ENCODE data around the gene CHN2. TPM values are rescaled to one million over a fixed set of nuclear protein-coding genes. Genes with fewer than 3 reads are reported as not detected.

Gene CHN2
- total RNA-seq, 4 donors from 2014 or later: 7.6 to 15.3 (median 10.0) TPM

DNA sequence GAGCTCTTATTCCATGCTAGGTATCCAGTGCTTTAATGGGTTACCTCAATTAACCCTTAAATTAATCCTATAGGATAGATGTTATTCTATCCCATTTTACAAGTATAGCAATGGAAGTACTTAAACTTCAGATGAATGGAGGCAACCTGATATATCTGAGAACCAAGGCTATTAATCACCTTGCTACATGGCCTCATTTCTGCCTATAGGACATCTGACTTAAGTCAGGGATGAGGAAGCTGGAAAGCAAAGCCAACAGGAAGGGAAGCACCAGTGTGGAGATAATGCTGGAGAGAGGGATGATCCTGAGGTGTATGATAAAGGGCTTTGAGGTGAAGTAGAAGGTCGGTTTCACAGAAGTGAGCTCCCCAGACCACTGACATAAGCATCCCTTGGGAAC lies 132.3 kb downstream of the CHN2 start:
- H3K4me3 ChIP-seq: no peak overlapping the region
- H3K36me3 ChIP-seq: no peaks in the 10 kb centered on the region
- 80% methylated on average over 1 of the region's 1 CpG; no CpG with 5 or more reads in 1 of the 2 donors for WGBS, 2 donors (ENCODE audit: low coverage in 1 of 2)
- no peak for TF ChIP-seq POLR2A (IDR thresholded peaks at IDR 0.05)
- no peak for TF ChIP-seq POLR2AphosphoS5 (IDR thresholded peaks at IDR 0.05)
- TF ChIP-seq EP300 (IDR thresholded peaks at IDR 0.05): no peak
- TF ChIP-seq, protein P1, sequence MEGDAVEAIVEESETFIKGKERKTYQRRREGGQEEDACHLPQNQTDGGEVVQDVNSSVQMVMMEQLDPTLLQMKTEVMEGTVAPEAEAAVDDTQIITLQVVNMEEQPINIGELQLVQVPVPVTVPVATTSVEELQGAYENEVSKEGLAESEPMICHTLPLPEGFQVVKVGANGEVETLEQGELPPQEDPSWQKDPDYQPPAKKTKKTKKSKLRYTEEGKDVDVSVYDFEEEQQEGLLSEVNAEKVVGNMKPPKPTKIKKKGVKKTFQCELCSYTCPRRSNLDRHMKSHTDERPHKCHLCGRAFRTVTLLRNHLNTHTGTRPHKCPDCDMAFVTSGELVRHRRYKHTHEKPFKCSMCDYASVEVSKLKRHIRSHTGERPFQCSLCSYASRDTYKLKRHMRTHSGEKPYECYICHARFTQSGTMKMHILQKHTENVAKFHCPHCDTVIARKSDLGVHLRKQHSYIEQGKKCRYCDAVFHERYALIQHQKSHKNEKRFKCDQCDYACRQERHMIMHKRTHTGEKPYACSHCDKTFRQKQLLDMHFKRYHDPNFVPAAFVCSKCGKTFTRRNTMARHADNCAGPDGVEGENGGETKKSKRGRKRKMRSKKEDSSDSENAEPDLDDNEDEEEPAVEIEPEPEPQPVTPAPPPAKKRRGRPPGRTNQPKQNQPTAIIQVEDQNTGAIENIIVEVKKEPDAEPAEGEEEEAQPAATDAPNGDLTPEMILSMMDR (IDR thresholded peaks at IDR 0.05): no peak
- H3K27ac ChIP-seq: no peak overlapping the region
- H3K9me3 ChIP-seq: no peaks in the 10 kb centered on the region
- H3K4me1 ChIP-seq: peaks cover 0 to 19% (median 0%) of the 10 kb centered on the region in 3 donors
- ATAC-seq: no peak
- no peaks in the 10 kb centered on the region for H3K27me3 ChIP-seq

DNA sequence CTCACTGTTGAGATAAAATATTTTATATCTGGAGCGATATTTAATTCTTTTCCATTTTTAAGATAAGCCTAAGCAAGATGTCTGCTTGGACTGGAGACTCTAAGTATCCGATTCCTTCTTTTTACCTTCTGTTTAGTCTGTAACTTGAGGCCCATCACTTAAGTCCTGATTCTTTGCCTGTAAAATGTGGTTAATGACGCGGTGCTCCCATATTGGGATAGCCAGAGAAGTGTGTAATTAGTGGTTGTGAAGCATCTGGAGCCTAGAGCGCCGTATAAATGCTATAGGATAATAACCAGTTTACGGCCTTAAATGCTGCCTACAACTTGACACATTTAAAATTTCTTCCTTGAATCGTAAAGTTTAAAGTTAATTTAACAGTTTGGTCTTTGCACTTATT lies 132.9 kb downstream of the CHN2 start:
- no peaks in the 10 kb centered on the region for H3K27me3 ChIP-seq
- H3K4me1 ChIP-seq: peaks cover 0 to 24% (median 0%) of the 10 kb centered on the region in 3 donors
- H3K9me3 ChIP-seq: no peaks in the 10 kb centered on the region
- H3K36me3 ChIP-seq: no peaks in the 10 kb centered on the region
- TF ChIP-seq POLR2A (IDR thresholded peaks at IDR 0.05): no peak
- H3K27ac ChIP-seq: no peak overlapping the region
- ATAC-seq: no peak
- H3K4me3 ChIP-seq: no peak overlapping the region
- 97 to 99% methylated on average over 7 to 8 of the region's 8 CpGs for WGBS, 2 donors (ENCODE audit: low coverage in 1 of 2)

DNA sequence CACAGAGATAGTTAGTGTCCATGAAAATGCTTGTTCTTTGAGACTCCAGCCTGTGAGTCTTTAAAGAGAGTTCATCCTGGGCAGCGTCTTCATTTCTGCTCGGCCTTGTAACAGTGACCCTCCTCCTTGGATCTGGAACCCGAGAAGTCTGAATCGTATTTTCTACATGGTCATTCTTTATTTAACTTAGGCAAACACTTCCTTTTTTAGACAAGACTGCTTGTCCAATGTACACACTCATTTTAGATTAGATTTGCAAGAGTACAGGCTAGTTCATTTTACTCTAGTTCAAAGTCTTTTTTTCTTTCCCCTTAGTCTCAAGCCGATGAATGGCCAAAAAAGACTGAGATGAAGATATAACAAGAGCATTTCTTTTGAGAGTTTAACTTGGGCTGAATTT lies 133.5 kb downstream of the CHN2 start:
- no peak overlapping the region for H3K4me3 ChIP-seq
- ATAC-seq: no peak
- no peaks in the 10 kb centered on the region for H3K27me3 ChIP-seq
- H3K9me3 ChIP-seq: no peaks in the 10 kb centered on the region
- H3K27ac ChIP-seq: no peak overlapping the region
- H3K4me1 ChIP-seq: peaks cover 0 to 28% (median 0%) of the 10 kb centered on the region in 3 donors
- no peaks in the 10 kb centered on the region for H3K36me3 ChIP-seq
- WGBS, 2 donors (ENCODE audit: low coverage in 1 of 2): 10 to 38% methylated on average over 3 to 5 of the region's 5 CpGs
- TF ChIP-seq, protein P1 (IDR thresholded peaks at IDR 0.05): no peak
- TF ChIP-seq POLR2A (IDR thresholded peaks at IDR 0.05) (no peak), EP300 (IDR thresholded peaks at IDR 0.05) (no peak), POLR2AphosphoS5 (IDR thresholded peaks at IDR 0.05) (no peak)

DNA sequence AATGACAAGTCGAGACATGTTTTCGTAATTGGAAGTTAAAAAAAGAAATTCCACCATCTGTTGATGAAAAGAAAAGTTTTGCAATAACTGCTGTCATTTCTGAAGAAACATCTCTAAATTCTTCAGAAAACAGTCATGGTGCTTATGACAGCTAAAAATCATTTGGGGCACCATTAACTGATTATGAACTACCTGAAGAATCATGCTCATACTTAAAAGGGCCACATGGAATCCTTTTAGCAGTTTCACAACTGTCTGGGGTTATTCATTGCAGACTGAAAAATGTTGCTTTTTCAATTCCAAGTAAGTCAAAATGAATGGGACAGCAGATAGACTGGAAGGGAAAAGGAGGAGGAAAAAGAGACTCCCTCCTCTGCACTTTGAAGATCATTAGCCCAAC lies 134.2 kb downstream of the CHN2 start:
- no peaks in the 10 kb centered on the region for H3K27me3 ChIP-seq
- H3K4me3 ChIP-seq: no peak overlapping the region
- H3K27ac ChIP-seq: no peak overlapping the region
- WGBS, 2 donors (ENCODE audit: low coverage in 1 of 2): 58 to 90% methylated on average over 2 of the region's 2 CpGs
- no peak for TF ChIP-seq POLR2AphosphoS5 (IDR thresholded peaks at IDR 0.05)
- TF ChIP-seq, protein P1 (IDR thresholded peaks at IDR 0.05): no peak
- TF ChIP-seq POLR2A (IDR thresholded peaks at IDR 0.05): no peak
- TF ChIP-seq EP300 (IDR thresholded peaks at IDR 0.05): no peak
- no peaks in the 10 kb centered on the region for H3K9me3 ChIP-seq
- peaks cover 0 to 28% (median 0%) of the 10 kb centered on the region in 3 donors for H3K4me1 ChIP-seq
- no peaks in the 10 kb centered on the region for H3K36me3 ChIP-seq
- peak; percentile 36 for ATAC-seq

DNA sequence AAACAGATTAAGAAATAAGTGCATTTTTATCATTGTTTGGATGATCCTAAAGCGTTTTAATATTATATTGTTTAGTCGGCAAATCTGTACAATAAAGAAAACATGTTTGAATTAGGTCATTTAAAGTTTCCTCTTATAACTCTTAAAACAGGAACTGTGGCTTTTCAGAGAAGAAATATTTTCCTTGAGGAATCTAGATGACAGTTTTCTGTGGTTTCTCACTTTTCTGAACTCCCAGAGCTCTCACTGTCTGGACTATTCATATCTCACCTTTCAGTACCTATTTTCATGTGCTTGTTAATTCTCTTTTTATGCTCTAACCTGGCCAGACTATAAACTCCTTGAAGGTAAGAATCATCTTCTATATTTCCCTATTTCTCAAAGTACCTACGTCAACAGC lies 135.1 kb downstream of the CHN2 start:
- H3K36me3 ChIP-seq: no peaks in the 10 kb centered on the region
- no peak for TF ChIP-seq POLR2A (IDR thresholded peaks at IDR 0.05)
- TF ChIP-seq EP300 (IDR thresholded peaks at IDR 0.05): no peak
- TF ChIP-seq, protein P1 (IDR thresholded peaks at IDR 0.05): no peak
- TF ChIP-seq POLR2AphosphoS5 (IDR thresholded peaks at IDR 0.05): no peak
- H3K27me3 ChIP-seq: no peaks in the 10 kb centered on the region
- no peak overlapping the region for H3K4me3 ChIP-seq
- no peak overlapping the region for H3K27ac ChIP-seq
- H3K4me1 ChIP-seq: peaks cover 0 to 28% (median 0%) of the 10 kb centered on the region in 3 donors
- no peak for ATAC-seq
- 68 to 86% methylated on average over 3 of the region's 3 CpGs for WGBS, 2 donors (ENCODE audit: low coverage in 1 of 2)
- H3K9me3 ChIP-seq: no peaks in the 10 kb centered on the region
